HG03460 (cell line): ENCODE measurements around the gene HOGA1.
"Not testable (repeated sequence)": the region's sequence is repeated elsewhere in the genome, so short reads cannot be mapped to it uniquely, and the experiment has no call there.

ENCODE experiments used
- ATAC-seq: cut with Tn5 transposase; IDR thresholded peaks from one replicate; pipeline ENCODE4 v1.9.1; 2021; ENCODE audit not compliant: unreplicated experiment

HOGA1 gene

GRCh38 chr10:97607095-97607636 lies 23.0 kb downstream of the HOGA1 start:
- ATAC-seq: no peak

DNA sequence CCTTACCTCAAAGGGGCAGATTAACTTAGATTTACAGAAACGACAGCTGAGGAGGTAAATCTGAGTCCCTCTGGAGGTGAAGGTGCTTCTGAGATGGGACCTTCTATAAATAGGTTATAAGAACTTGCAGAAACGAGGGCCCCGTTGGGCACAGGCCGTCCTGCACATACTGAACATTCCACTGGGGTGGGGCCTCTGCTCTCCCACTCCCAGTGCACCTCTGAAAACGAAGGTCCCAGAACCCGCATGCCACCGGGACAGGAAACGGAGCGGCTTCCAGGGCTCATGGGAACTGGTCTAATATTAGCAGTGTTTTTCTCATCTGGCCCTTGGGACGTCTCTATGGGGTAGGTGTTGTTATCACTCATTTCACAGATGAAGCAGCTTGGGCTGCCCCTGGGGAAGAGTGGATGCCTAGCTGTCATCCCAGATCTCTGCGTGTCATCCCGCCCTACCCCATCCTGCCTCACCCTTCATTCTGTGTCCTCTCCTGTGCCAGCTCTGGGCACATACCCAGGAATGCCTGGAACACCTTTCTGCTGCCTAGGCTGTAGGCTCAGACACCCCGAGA lies 24.9 kb downstream of the HOGA1 start:
- ATAC-seq: no peak

DNA sequence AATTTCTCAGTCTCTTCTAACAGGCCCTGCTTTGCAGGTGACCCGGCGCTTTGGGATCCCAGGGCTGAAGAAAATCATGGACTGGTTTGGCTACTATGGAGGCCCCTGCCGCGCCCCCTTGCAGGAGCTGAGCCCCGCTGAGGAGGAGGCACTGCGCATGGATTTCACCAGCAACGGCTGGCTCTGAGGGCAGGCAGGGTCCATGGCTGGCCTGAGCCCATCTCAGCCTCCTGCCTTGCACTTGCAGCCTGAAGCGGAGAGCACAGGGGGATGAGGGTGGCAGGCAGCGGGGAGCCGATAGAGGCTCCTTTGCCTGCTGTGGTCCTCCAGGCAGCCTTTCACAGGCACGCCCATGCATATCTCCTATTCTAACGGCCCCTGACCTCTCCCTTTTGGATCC lies 27.3 kb downstream of the HOGA1 start:
- ATAC-seq: no peak

DNA sequence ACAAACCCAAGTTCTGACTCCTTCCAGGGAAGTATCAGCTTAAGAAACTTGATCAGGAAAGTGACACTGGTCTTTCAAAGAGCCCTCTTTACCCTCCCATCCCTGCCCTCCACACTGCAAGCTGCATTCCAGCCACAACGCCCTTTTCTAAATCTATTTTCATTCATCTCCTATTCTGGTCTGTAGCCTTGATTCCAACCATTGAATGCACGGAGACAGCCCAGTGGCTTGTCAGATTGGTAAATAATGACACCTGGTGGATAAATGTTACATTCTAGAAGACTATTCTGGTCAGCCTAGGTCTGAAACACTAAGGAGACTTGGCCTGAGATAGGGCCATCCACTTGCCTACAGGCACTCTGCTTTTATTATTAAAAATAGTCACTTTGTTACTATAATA lies 28.2 kb downstream of the HOGA1 start:
- no peak for ATAC-seq

- ATAC-seq: no peak
These were observed 34.1 kb downstream of the HOGA1 start for GRCh38 chr10:97618285-97618684.

- no peak for ATAC-seq
These were observed 34.5 kb downstream of the HOGA1 start for GRCh38 chr10:97618733-97619132.

DNA sequence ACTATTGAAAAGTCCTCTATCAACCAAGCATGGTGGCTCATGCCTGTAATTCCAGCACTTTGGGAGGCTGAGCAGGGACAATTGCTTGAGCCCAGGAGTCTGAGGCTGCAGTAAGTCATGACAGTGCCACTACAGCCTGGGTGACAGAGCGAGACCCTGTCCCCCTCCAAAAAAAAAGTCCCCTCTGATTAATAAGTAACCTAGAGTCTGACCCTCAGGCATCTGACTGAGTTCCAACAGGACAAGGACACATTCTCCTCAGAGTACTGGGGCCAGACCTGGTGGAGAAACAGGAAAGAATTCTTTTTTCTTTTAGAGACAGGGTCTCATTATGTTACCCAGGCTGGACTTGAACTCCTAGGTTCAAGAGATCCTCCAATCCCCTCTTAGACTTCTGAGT lies 39.1 kb downstream of the HOGA1 start:
- ATAC-seq: no peak

GRCh38 chr10:97627731-97628130 lies 43.5 kb downstream of the HOGA1 start:
- no peak for ATAC-seq

DNA sequence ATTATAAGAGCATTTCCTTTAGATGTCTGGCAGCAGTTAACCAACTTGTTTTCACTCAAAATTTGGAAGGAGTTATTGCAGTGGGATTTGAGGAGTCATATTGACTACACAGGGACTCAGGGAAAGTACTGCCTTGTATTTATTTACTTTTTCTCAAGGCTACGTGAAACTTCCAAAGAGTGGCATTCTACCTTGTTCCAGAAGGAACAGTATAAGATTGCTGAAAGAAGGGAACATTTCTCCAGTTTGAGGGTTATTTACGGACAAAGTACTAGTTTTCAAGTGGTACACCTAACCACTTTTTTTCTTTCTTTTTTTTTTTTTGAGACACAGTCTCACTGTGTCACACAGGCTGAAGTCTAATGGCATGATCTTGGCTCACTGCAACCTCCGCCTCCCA lies 44.0 kb downstream of the HOGA1 start:
- ATAC-seq: no peak

- ATAC-seq: no peak
These were observed 45.1 kb downstream of the HOGA1 start for GRCh38 chr10:97629289-97629688.

GRCh38 chr10:97631098-97631497 lies 46.9 kb downstream of the HOGA1 start:
- no peak for ATAC-seq

GRCh38 chr10:97632949-97633884 lies 49.0 kb downstream of the HOGA1 start, which contains the start of gene MORN4:
TSS of gene MORN4 (minus strand) at chr10:97633500. CDS start at chr10:97619653, 13,847 bp downstream.
- ATAC-seq: peak; percentile 99

DNA sequence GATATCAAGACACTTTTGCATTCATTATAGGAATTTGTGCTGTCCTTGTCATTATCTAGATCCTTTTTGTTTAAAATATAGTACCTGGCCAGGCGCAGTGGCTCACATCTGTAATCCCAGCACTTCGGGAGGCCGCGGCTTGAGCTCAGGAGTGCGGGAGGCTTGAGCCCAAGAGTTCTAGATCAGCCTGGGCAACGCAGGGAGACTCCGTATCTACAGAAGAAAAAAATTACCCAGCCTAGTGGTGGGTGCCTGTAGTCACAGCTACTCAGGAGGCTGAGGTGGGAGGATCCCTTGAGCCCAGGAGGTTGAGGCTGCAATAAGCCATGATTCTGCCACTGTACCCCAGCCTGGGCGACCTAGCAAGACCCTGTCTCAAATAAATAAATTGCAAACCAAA lies 49.7 kb downstream of the HOGA1 start:
- ATAC-seq: no peak

- no peak for ATAC-seq
These were observed 51.4 kb downstream of the HOGA1 start for GRCh38 chr10:97635577-97635976.

GRCh38 chr10:97639090-97639489 lies 54.9 kb downstream of the HOGA1 start:
- not testable (repeated sequence) for ATAC-seq

- peak; percentile 99 for ATAC-seq
These were observed 56.1 kb downstream of the HOGA1 start, which contains the start of gene PI4K2A for GRCh38 chr10:97640174-97640867. TSS of gene PI4K2A (plus strand) at chr10:97640671. CDS start at chr10:97640743, 72 bp downstream.

- ATAC-seq: peak; percentile 21
These were observed 57.0 kb downstream of the HOGA1 start for GRCh38 chr10:97640868-97641811.

DNA sequence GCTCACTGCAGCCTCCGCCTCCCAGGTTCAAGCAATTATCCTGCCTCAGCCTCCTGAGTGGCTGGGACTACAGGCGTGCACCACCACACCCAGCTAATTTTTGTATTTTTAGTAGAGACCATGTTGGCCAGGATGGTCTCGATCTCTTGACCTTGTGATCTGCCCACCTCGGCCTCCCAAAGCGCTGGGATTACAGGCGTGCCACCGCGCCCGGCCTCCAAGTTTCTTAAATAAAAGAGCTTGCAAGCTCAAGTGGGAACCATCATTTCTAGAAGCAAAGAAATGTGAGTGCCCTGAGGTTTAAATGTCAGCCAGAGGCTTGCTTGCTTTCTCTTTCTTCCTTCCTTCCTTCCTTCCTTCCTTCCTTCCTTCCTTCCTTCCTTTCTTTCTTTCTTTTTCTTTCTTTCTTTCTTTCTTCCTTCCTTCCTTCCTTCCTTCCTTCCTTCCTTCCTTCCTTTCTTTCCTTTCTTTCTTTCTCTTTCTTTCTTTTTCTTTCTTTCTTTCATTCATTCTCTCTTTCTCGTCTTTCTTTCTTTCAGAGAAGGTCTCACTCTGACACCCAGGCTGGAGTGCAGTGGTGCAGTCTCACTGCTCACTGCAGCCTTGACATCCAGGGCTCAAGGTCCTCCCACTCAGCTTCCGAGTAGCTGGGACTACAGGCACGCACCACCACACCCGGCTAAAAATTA lies 58.4 kb downstream of the HOGA1 start:
- ATAC-seq: not testable (repeated sequence)

DNA sequence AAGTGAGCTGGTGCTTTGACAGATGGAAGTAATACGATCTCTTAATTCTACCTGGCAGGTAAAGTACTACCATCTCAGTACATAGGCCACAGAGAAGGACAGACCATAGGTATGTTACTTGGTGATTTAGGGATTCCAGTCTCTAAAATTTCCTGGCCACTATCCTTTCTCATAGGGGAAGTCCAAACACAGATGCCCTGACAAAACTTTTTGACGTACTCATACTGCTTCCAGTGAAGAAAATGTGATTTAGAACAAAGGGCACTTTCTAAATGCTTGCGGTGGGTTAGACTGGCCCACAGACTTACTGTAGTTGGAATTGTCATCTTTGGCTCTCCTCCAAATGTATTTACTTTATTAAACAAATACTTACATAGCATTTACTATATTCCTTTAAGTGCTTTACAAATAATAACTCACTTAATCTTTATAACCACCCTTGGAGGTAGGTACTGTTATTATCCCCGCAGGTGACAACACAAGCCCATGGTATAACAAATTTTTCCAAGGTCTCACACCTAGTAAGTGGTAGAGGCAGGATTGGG lies 59.3 kb downstream of the HOGA1 start:
- ATAC-seq: no peak
